SK-N-SH treated with all-trans-retinoic acid at 6 μM for 48 hours (cell line): ENCODE results near the gene MREG.
A peak's percentile ranks its signal among the peaks of the same experiment; 100 is the strongest.

Source experiments
- ATAC-seq: fragments of 200-7000 bp; cut with Tn5 transposase; 3 replicates; pipeline ENCODE4 v1.9.1; 2020; ENCODE audit warnings: mild to moderate bottlenecking, moderate library complexity
- ARNTL ChIP-seq: fragments of 450-650 bp; formaldehyde crosslinking; IDR thresholded peaks from 2 replicates; pipeline ENCODE4 v1.5.0; 2020; ENCODE audit warnings: low read depth, mild to moderate bottlenecking, moderate library complexity, borderline replicate concordance
- BACH2 ChIP-seq: fragments of 250-450 bp; sonication (Bioruptor Pico); IDR thresholded peaks from 2 replicates; pipeline ENCODE4 v1.9.0; 2021; ENCODE audit warnings: mild to moderate bottlenecking, borderline replicate concordance
- CSDC2 ChIP-seq: fragments of 250-450 bp; sonication (Bioruptor Pico); IDR thresholded peaks from 2 replicates; pipeline ENCODE4 v1.5.0; 2020; ENCODE audit warnings: mild to moderate bottlenecking, moderate library complexity
- ESRRG ChIP-seq: fragments of 250-450 bp; sonication (Bioruptor Pico); IDR thresholded peaks from 2 replicates; pipeline ENCODE4 v1.6.1; 2021; ENCODE audit warnings: mild to moderate bottlenecking
- GLIS3 ChIP-seq: fragments of 250-450 bp; sonication (Bioruptor Pico); IDR thresholded peaks from 2 replicates; pipeline ENCODE4 v1.5.0; 2020; ENCODE audit warnings: mild to moderate bottlenecking, moderate library complexity
- ISL1 ChIP-seq: fragments of 250-450 bp; sonication (Bioruptor Pico); IDR thresholded peaks from 2 replicates; pipeline ENCODE4 v2.1.2; 2022; ENCODE audit warnings: mild to moderate bottlenecking, moderate library complexity
- OSR1 ChIP-seq: fragments of 250-450 bp; sonication (Bioruptor Pico); IDR thresholded peaks from 2 replicates; pipeline ENCODE4 v1.8.0; 2022; ENCODE audit warnings: moderate library complexity, mild to moderate bottlenecking, inconsistent platforms
- PPARA ChIP-seq: fragments of 250-450 bp; sonication (Bioruptor Pico); IDR thresholded peaks from 2 replicates; pipeline ENCODE4 v1.5.0; 2020; ENCODE audit warnings: mild to moderate bottlenecking, borderline replicate concordance
- RARB ChIP-seq: fragments of 250-450 bp; sonication (Bioruptor Pico); IDR thresholded peaks from 2 replicates; pipeline ENCODE4 v1.8.0; 2021; ENCODE audit warnings: mild to moderate bottlenecking, moderate library complexity
- SNAI2 ChIP-seq: fragments of 250-450 bp; sonication (Bioruptor Pico); IDR thresholded peaks from 2 replicates; pipeline ENCODE4 v1.5.0; 2020; ENCODE audit warnings: mild to moderate bottlenecking, moderate library complexity
- TCF4 ChIP-seq: fragments of 250-450 bp; sonication (Bioruptor Pico); IDR thresholded peaks from 2 replicates; pipeline ENCODE4 v1.8.0; 2021; ENCODE audit warnings: mild to moderate bottlenecking, moderate library complexity, borderline replicate concordance
- TOX ChIP-seq: fragments of 250-450 bp; sonication (Bioruptor Pico); IDR thresholded peaks from 2 replicates; pipeline ENCODE4 v1.8.0; 2021; ENCODE audit warnings: mild to moderate bottlenecking, moderate library complexity, borderline replicate concordance
- ZC3H10 ChIP-seq: fragments of 250-450 bp; sonication (Bioruptor Pico); IDR thresholded peaks from 2 replicates; pipeline ENCODE4 v1.5.1; 2021; ENCODE audit warnings: mild to moderate bottlenecking, moderate library complexity
- ZFP3 ChIP-seq: fragments of 250-450 bp; sonication (Bioruptor Pico); IDR thresholded peaks from 2 replicates; pipeline ENCODE4 v1.5.0; 2020; ENCODE audit warnings: mild to moderate bottlenecking, moderate library complexity
- ZFP30 ChIP-seq: fragments of 450-650 bp; formaldehyde crosslinking; IDR thresholded peaks from 2 replicates; pipeline ENCODE4 v1.5.0; 2022; ENCODE audit warnings: mild to moderate bottlenecking, moderate library complexity
- ZNF565 ChIP-seq: fragments of 450-650 bp; formaldehyde crosslinking; conservative IDR thresholded peaks from 2 replicates; pipeline ENCODE4 v1.5.0; 2020; ENCODE audit warnings: low read depth, mild to moderate bottlenecking, moderate library complexity
- ZNF70 ChIP-seq: fragments of 450-650 bp; formaldehyde crosslinking; IDR thresholded peaks from 2 replicates; pipeline ENCODE4 v1.5.0; 2020; ENCODE audit warnings: mild to moderate bottlenecking, moderate library complexity
- ZNF8 ChIP-seq: fragments of 450-650 bp; formaldehyde crosslinking; IDR thresholded peaks from 2 replicates; pipeline ENCODE4 v1.5.0; 2020; ENCODE audit warnings: mild to moderate bottlenecking, moderate library complexity
- TF ChIP-seq, protein P1 (sequence below): fragments of 250-450 bp; sonication (Bioruptor Pico); IDR thresholded peaks from 2 replicates; pipeline ENCODE4 v1.5.1; 2020; ENCODE audit warnings: low read depth, mild to moderate bottlenecking, moderate library complexity
- TF ChIP-seq, protein P2 (sequence below): fragments of 250-450 bp; sonication (Bioruptor Pico); IDR thresholded peaks from 2 replicates; pipeline ENCODE4 v1.5.1; 2021; ENCODE audit warnings: mild to moderate bottlenecking, moderate library complexity
- TF ChIP-seq, protein P3 (sequence below): fragments of 250-450 bp; sonication (Bioruptor Pico); IDR thresholded peaks from 2 replicates; pipeline ENCODE4 v1.8.0; 2020; ENCODE audit warnings: mild to moderate bottlenecking, moderate library complexity, borderline replicate concordance
- TF ChIP-seq, protein P4 (sequence below): fragments of 250-450 bp; sonication (Bioruptor Pico); IDR thresholded peaks from 2 replicates; pipeline ENCODE4 v1.5.0; 2020; ENCODE audit warnings: mild to moderate bottlenecking, moderate library complexity
- TF ChIP-seq, protein P5 (sequence below): fragments of 250-450 bp; sonication (Bioruptor Pico); IDR thresholded peaks from 2 replicates; pipeline ENCODE4 v1.8.0; 2021; ENCODE audit warnings: low read depth, mild to moderate bottlenecking, moderate library complexity, borderline replicate concordance

Gene MREG

DNA sequence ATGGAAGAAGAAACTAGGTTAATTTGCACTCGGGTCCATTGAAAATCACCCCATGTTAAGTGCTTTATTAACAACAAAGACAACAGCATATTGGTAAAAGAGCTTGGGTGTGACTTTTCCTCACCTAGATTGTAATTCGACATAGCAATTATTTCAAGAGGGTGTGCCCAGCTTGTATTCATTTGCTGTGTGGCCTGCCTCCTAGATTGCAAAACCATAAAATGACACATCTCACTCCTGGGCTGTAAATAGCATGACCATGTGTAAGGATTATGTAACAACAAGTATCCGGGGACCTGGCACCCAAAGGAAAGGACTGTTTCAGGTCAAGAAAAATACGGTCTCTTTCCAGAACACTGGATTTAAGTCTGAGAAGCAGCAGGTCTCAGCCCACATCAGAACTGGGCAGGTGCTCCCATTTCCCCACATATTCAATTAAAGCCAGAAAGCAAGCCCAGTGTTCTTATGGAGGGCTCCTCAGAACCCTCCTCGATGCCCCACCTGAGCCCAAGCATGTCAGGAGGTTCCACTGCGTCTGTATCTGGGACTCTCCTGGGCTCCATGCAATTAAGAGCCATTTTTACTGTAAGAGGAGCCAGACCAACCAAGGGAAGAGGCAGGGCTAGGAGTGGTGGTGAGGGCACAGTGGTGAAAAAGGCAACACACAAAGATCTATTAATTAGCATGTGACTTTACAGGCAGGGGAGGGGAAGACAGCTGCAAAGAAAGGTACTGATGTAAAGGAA is 39.2 kb downstream of the MREG start:
- no peak for TF ChIP-seq ISL1 (CRISPR knock-in tag)
- TF ChIP-seq ZC3H10 (CRISPR knock-in tag) = no peak
- no peak for TF ChIP-seq ZFP30
- TF ChIP-seq ESRRG (CRISPR knock-in tag) = no peak
- TF ChIP-seq, protein P1, sequence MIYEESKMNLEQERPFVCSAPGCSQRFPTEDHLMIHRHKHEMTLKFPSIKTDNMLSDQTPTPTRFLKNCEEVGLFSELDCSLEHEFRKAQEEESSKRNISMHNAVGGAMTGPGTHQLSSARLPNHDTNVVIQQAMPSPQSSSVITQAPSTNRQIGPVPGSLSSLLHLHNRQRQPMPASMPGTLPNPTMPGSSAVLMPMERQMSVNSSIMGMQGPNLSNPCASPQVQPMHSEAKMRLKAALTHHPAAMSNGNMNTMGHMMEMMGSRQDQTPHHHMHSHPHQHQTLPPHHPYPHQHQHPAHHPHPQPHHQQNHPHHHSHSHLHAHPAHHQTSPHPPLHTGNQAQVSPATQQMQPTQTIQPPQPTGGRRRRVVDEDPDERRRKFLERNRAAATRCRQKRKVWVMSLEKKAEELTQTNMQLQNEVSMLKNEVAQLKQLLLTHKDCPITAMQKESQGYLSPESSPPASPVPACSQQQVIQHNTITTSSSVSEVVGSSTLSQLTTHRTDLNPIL = no peak
- TF ChIP-seq, protein P2, sequence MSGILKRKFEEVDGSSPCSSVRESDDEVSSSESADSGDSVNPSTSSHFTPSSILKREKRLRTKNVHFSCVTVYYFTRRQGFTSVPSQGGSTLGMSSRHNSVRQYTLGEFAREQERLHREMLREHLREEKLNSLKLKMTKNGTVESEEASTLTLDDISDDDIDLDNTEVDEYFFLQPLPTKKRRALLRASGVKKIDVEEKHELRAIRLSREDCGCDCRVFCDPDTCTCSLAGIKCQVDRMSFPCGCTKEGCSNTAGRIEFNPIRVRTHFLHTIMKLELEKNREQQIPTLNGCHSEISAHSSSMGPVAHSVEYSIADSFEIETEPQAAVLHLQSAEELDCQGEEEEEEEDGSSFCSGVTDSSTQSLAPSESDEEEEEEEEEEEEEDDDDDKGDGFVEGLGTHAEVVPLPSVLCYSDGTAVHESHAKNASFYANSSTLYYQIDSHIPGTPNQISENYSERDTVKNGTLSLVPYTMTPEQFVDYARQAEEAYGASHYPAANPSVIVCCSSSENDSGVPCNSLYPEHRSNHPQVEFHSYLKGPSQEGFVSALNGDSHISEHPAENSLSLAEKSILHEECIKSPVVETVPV = no peak
- no peak for TF ChIP-seq ZNF70 (CRISPR knock-in tag)
- TF ChIP-seq BACH2 (CRISPR knock-in tag) = no peak
- TF ChIP-seq, protein P3, sequence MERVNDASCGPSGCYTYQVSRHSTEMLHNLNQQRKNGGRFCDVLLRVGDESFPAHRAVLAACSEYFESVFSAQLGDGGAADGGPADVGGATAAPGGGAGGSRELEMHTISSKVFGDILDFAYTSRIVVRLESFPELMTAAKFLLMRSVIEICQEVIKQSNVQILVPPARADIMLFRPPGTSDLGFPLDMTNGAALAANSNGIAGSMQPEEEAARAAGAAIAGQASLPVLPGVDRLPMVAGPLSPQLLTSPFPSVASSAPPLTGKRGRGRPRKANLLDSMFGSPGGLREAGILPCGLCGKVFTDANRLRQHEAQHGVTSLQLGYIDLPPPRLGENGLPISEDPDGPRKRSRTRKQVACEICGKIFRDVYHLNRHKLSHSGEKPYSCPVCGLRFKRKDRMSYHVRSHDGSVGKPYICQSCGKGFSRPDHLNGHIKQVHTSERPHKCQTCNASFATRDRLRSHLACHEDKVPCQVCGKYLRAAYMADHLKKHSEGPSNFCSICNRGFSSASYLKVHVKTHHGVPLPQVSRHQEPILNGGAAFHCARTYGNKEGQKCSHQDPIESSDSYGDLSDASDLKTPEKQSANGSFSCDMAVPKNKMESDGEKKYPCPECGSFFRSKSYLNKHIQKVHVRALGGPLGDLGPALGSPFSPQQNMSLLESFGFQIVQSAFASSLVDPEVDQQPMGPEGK (CRISPR knock-in tag) = no peak
- no peak for TF ChIP-seq GLIS3 (CRISPR knock-in tag)
- TF ChIP-seq RARB (CRISPR knock-in tag) = no peak
- no peak for TF ChIP-seq ZNF8 (CRISPR knock-in tag)
- no peak for TF ChIP-seq TCF4
- no peak for TF ChIP-seq ZFP3 (CRISPR knock-in tag)
- no peak for TF ChIP-seq PPARA (CRISPR knock-in tag)
- no peak for TF ChIP-seq TOX
- no peak for TF ChIP-seq ARNTL
- ATAC-seq = no peak

DNA sequence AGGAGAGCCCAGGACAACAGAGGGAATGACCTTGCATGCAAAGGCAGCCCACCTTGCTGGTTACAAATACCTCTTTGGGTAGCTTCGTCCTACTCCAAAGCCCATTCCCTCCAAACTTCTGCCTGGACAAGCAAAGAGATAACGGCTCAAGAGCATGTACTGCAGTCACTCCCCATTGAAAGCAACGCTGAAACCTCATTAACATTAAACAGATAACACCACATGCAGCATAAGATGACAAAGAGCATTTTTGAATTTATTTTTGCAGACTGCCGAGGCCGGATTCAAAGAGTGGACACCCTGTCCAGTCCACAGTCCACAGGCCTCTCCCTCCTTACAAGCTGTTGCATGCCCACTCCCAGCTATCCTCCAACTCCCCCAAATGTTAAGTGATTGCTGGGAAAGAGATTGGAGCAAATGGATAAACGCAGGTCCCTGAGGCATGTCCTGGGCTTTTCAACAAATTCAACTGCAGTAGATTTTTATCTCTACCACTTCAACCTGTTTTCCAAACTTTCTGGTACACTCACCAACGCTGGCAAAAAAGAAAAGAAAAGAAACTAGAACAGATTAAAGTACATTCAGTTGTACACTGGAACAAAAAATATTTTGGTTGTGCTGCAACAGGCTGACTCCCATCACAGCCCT is 40.1 kb downstream of the MREG start:
- TF ChIP-seq PPARA (CRISPR knock-in tag) (no peak), ZNF8 (CRISPR knock-in tag) (no peak), ZNF70 (CRISPR knock-in tag) (no peak), OSR1 (CRISPR knock-in tag) (no peak), SNAI2 (CRISPR knock-in tag) (no peak), ARNTL (no peak), ZNF565 (CRISPR knock-in tag) (no peak), ESRRG (CRISPR knock-in tag) (no peak), GLIS3 (CRISPR knock-in tag) (no peak), BACH2 (CRISPR knock-in tag) (no peak), TOX (no peak), CSDC2 (no peak), RARB (CRISPR knock-in tag) (no peak), TCF4 (no peak), ZFP30 (no peak)
- TF ChIP-seq, protein P4, sequence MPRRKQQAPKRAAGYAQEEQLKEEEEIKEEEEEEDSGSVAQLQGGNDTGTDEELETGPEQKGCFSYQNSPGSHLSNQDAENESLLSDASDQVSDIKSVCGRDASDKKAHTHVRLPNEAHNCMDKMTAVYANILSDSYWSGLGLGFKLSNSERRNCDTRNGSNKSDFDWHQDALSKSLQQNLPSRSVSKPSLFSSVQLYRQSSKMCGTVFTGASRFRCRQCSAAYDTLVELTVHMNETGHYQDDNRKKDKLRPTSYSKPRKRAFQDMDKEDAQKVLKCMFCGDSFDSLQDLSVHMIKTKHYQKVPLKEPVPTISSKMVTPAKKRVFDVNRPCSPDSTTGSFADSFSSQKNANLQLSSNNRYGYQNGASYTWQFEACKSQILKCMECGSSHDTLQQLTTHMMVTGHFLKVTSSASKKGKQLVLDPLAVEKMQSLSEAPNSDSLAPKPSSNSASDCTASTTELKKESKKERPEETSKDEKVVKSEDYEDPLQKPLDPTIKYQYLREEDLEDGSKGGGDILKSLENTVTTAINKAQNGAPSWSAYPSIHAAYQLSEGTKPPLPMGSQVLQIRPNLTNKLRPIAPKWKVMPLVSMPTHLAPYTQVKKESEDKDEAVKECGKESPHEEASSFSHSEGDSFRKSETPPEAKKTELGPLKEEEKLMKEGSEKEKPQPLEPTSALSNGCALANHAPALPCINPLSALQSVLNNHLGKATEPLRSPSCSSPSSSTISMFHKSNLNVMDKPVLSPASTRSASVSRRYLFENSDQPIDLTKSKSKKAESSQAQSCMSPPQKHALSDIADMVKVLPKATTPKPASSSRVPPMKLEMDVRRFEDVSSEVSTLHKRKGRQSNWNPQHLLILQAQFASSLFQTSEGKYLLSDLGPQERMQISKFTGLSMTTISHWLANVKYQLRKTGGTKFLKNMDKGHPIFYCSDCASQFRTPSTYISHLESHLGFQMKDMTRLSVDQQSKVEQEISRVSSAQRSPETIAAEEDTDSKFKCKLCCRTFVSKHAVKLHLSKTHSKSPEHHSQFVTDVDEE (CRISPR knock-in tag) = no peak
- TF ChIP-seq, protein P3 (CRISPR knock-in tag) = no peak
- TF ChIP-seq, protein P2 = no peak
- TF ChIP-seq, protein P1 = no peak
- TF ChIP-seq, protein P5, sequence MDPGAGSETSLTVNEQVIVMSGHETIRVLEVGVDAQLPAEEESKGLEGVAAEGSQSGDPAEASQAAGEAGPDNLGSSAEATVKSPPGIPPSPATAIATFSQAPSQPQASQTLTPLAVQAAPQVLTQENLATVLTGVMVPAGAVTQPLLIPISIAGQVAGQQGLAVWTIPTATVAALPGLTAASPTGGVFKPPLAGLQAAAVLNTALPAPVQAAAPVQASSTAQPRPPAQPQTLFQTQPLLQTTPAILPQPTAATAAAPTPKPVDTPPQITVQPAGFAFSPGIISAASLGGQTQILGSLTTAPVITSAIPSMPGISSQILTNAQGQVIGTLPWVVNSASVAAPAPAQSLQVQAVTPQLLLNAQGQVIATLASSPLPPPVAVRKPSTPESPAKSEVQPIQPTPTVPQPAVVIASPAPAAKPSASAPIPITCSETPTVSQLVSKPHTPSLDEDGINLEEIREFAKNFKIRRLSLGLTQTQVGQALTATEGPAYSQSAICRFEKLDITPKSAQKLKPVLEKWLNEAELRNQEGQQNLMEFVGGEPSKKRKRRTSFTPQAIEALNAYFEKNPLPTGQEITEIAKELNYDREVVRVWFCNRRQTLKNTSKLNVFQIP (CRISPR knock-in tag) = no peak
- TF ChIP-seq, all 23 proteins: peak for 0
- peak; percentile 18; the same call in 1 of the 3 replicates for ATAC-seq
